SK-N-SH treated with all-trans-retinoic acid at 6 μM for 48 hours (cell line): Measurements from ENCODE around the gene FHIT.

Source experiments
- ATAC-seq: fragments of 200-7000 bp; cut with Tn5 transposase; 3 replicates; pipeline ENCODE4 v1.9.1; 2020; ENCODE audit warnings: mild to moderate bottlenecking, moderate library complexity
- BACH2 ChIP-seq: fragments of 250-450 bp; sonication (Bioruptor Pico); IDR thresholded peaks from 2 replicates; pipeline ENCODE4 v1.9.0; 2021; ENCODE audit warnings: mild to moderate bottlenecking, borderline replicate concordance
- CREB5 ChIP-seq: fragments of 250-450 bp; sonication (Bioruptor Pico); IDR thresholded peaks from 2 replicates; pipeline ENCODE4 v1.5.1; 2020; ENCODE audit warnings: low read depth, mild to moderate bottlenecking, moderate library complexity
- CSRNP3 ChIP-seq: fragments of 250-450 bp; sonication (Bioruptor Pico); IDR thresholded peaks from 2 replicates; pipeline ENCODE4 v1.5.1; 2021; ENCODE audit warnings: mild to moderate bottlenecking, moderate library complexity
- ESRRG ChIP-seq: fragments of 250-450 bp; sonication (Bioruptor Pico); IDR thresholded peaks from 2 replicates; pipeline ENCODE4 v1.6.1; 2021; ENCODE audit warnings: mild to moderate bottlenecking
- GLIS3 ChIP-seq: fragments of 250-450 bp; sonication (Bioruptor Pico); IDR thresholded peaks from 2 replicates; pipeline ENCODE4 v1.5.0; 2020; ENCODE audit warnings: mild to moderate bottlenecking, moderate library complexity
- ISL1 ChIP-seq: fragments of 250-450 bp; sonication (Bioruptor Pico); IDR thresholded peaks from 2 replicates; pipeline ENCODE4 v2.1.2; 2022; ENCODE audit warnings: mild to moderate bottlenecking, moderate library complexity
- OSR1 ChIP-seq: fragments of 250-450 bp; sonication (Bioruptor Pico); IDR thresholded peaks from 2 replicates; pipeline ENCODE4 v1.8.0; 2022; ENCODE audit warnings: moderate library complexity, mild to moderate bottlenecking, inconsistent platforms
- PATZ1 ChIP-seq: fragments of 250-450 bp; sonication (Bioruptor Pico); IDR thresholded peaks from 2 replicates; pipeline ENCODE4 v1.8.0; 2020; ENCODE audit warnings: mild to moderate bottlenecking, moderate library complexity, borderline replicate concordance
- POU6F1 ChIP-seq: fragments of 250-450 bp; sonication (Bioruptor Pico); IDR thresholded peaks from 2 replicates; pipeline ENCODE4 v1.8.0; 2021; ENCODE audit warnings: low read depth, mild to moderate bottlenecking, moderate library complexity, borderline replicate concordance
- PPARA ChIP-seq: fragments of 250-450 bp; sonication (Bioruptor Pico); IDR thresholded peaks from 2 replicates; pipeline ENCODE4 v1.5.0; 2020; ENCODE audit warnings: mild to moderate bottlenecking, borderline replicate concordance
- RARB ChIP-seq: fragments of 250-450 bp; sonication (Bioruptor Pico); IDR thresholded peaks from 2 replicates; pipeline ENCODE4 v1.8.0; 2021; ENCODE audit warnings: mild to moderate bottlenecking, moderate library complexity
- SNAI2 ChIP-seq: fragments of 250-450 bp; sonication (Bioruptor Pico); IDR thresholded peaks from 2 replicates; pipeline ENCODE4 v1.5.0; 2020; ENCODE audit warnings: mild to moderate bottlenecking, moderate library complexity
- TCF4 ChIP-seq: fragments of 250-450 bp; sonication (Bioruptor Pico); IDR thresholded peaks from 2 replicates; pipeline ENCODE4 v1.8.0; 2021; ENCODE audit warnings: mild to moderate bottlenecking, moderate library complexity, borderline replicate concordance
- TOX ChIP-seq: fragments of 250-450 bp; sonication (Bioruptor Pico); IDR thresholded peaks from 2 replicates; pipeline ENCODE4 v1.8.0; 2021; ENCODE audit warnings: mild to moderate bottlenecking, moderate library complexity, borderline replicate concordance
- ZC3H10 ChIP-seq: fragments of 250-450 bp; sonication (Bioruptor Pico); IDR thresholded peaks from 2 replicates; pipeline ENCODE4 v1.5.1; 2021; ENCODE audit warnings: mild to moderate bottlenecking, moderate library complexity
- ZFP3 ChIP-seq: fragments of 250-450 bp; sonication (Bioruptor Pico); IDR thresholded peaks from 2 replicates; pipeline ENCODE4 v1.5.0; 2020; ENCODE audit warnings: mild to moderate bottlenecking, moderate library complexity
- ZFP30 ChIP-seq: fragments of 450-650 bp; formaldehyde crosslinking; IDR thresholded peaks from 2 replicates; pipeline ENCODE4 v1.5.0; 2022; ENCODE audit warnings: mild to moderate bottlenecking, moderate library complexity
- ZNF565 ChIP-seq: fragments of 450-650 bp; formaldehyde crosslinking; conservative IDR thresholded peaks from 2 replicates; pipeline ENCODE4 v1.5.0; 2020; ENCODE audit warnings: low read depth, mild to moderate bottlenecking, moderate library complexity
- ZNF70 ChIP-seq: fragments of 450-650 bp; formaldehyde crosslinking; IDR thresholded peaks from 2 replicates; pipeline ENCODE4 v1.5.0; 2020; ENCODE audit warnings: mild to moderate bottlenecking, moderate library complexity
- ZNF8 ChIP-seq: fragments of 450-650 bp; formaldehyde crosslinking; IDR thresholded peaks from 2 replicates; pipeline ENCODE4 v1.5.0; 2020; ENCODE audit warnings: mild to moderate bottlenecking, moderate library complexity

FHIT gene

GRCh38 chr3:60979461-60980341 is 271.6 kb downstream of the FHIT start:
- peak; percentile 59 for ATAC-seq

GRCh38 chr3:60973321-60973720 is 277.9 kb downstream of the FHIT start:
- no peak for ATAC-seq
- TF ChIP-seq ZC3H10 (no peak), ZNF565 (CRISPR knock-in tag) (no peak), BACH2 (no peak), PATZ1 (no peak), PPARA (CRISPR knock-in tag) (no peak), ZFP30 (CRISPR knock-in tag) (no peak), RARB (CRISPR knock-in tag) (no peak)

More at GRCh38 chr3:60979461-60980341, 271.6 kb downstream of the FHIT start:
- no peak for TF ChIP-seq TOX (CRISPR knock-in tag)
- peak; percentile 32; the same call in 1 of the 2 replicates for TF ChIP-seq ISL1 (CRISPR knock-in tag)
- TF ChIP-seq, all 23 proteins: peak for 1

GRCh38 chr3:60972599-60972998 is 278.7 kb downstream of the FHIT start:
- no peak for ATAC-seq
- TF ChIP-seq RARB (CRISPR knock-in tag) (no peak), ZFP30 (CRISPR knock-in tag) (peak; percentile 100), ZC3H10 (no peak)

GRCh38 chr3:60970850-60971249 is 280.4 kb downstream of the FHIT start:
- ATAC-seq = no peak
- TF ChIP-seq CREB5 (no peak), POU6F1 (CRISPR knock-in tag) (no peak), PATZ1 (no peak), SNAI2 (CRISPR knock-in tag) (no peak), ESRRG (CRISPR knock-in tag) (no peak), PPARA (CRISPR knock-in tag) (no peak), ZNF70 (CRISPR knock-in tag) (no peak), TCF4 (CRISPR knock-in tag) (no peak), CSRNP3 (CRISPR knock-in tag) (no peak), BACH2 (no peak), ZC3H10 (no peak), ZFP3 (CRISPR knock-in tag) (no peak), OSR1 (CRISPR knock-in tag) (no peak), ISL1 (CRISPR knock-in tag) (no peak), GLIS3 (CRISPR knock-in tag) (no peak), ZNF8 (CRISPR knock-in tag) (no peak), ZFP30 (CRISPR knock-in tag) (no peak), ZNF565 (CRISPR knock-in tag) (no peak)
- TF ChIP-seq, all 23 proteins: peak for 0
